NCI-H2029 treated with DMSO at 0.1 percent for 48 hours (cell line): ENCODE measurements around the gene ANK2.
A peak's percentile ranks its signal among the peaks of the same experiment; 100 is the strongest.

Experiments used
- DNase-seq: peaks from one replicate; lab custom pipeline; 2025; lab: John Stamatoyannopoulos, UW

Gene ANK2

DNA sequence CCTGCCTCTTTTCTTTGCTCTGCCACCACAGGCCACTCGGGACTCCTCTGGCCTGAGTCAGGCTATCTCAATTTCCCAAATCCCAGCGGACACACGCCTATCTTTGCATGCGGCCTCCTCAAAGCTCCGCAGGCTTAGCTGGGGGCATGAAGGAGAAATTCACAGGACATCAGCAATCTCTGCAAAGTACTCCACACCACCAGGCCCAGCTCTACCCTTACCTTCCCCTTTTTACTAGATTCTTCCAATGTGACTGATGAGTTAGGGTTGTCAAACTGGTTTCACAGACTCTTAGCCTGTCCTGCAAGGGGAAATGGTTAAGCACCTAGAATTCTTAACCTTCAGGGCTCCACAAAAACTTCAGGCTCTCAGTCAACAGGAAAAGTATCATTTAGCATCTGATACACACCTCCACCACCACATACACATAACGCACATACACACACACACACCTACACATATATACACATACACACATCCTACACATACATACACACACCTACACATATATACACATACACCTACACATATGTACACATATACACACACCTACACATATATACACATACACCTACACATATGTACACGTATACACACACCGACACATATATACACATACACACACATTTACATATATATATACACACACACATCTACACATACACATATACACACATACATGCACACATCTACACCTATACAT, 349.1 kb downstream of the ANK2 start:
- no peak for DNase-seq

DNA sequence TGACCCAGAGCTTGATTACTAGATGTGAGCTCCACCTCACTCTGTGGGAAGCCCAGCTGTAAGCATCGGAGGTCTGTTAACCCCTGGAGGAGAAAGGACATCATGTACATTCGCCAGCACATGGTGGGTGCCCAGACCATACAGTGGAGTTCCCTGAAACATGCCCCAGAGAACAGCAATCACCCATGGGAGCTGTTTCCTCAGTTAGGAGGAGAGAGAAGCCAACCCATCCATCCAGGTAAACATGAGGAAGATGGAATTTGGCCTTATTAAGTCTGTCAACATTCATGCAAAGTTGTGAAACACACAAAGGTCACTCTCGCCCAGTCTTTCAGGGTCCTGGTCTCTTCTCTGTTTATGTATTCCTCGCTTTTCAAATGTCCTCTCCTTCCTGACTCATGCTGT, 354.7 kb downstream of the ANK2 start:
- no peak for DNase-seq

DNA sequence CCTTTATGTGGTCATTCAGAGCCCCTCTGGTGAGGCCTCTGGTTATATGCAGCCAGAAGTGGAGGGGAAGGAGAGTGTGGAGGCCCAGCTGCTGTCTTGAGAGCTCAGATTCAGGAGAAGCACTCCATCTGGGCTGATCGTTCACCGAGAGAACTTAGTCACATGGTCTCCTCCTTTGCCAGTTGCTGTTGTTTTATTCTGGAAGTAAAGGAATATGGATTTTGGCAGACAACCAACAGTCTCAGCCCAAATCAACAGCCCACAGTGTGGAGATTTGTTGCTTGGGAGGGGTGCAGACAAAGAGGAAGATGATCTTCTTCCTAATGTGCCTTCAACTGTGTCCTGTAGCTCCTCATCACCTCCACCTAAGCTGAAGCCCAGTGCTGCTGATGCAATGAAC, 355.4 kb downstream of the ANK2 start:
- no peak for DNase-seq

DNA sequence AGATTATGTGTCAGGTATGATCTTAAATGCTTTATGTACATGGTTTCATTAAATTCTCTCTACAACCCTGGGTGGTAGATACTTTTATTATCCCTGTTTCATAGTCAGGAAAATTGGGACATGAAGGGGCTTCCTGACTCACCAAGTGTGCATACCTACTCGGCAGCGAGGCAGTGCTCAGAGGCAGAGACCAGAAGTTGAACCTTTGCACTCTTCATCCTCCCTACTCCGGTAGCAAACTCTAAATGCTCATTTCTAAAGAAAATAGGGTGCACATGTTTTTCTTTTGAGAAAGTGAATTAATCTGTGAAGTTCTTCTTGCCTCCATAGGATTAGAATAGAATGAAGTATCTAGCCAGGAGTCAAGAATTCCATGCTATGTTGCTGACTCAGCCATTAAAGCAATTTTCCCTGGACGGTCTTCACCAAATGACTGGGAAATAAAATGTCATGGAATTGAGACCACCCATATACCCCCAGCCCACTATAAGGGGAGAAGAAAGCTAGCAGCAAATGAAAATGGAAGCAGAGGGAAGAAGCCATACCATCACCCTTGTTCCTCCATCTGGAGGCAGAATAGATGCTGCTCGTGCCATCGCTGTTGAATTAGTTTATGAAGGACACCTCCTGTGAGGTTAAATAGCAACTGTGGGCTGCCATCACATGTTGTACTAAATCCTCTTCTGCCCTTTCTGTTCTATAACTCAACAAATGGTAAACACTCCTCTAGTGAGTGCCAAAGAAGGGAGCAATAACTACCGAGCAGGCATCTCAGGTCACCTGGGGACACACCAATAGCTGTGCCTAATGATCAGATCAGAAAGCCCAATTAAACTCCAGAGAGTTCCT, 356.6 kb downstream of the ANK2 start:
- DNase-seq, result no peak

DNA sequence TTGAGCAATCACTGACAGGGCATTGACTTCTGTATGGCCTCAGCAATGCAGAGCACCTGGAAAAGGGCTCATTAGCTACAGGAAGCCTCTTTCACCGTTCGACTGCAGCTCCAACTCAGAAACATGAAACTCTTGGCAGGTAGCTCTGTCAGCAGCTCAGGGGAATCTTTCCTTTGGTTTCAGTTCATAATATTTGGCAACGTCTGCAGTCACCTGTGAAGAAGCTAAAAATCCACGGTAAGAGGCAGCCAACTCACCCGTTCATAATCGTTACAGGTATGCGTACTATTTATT, 357.2 kb downstream of the ANK2 start:
- DNase-seq, result peak; percentile 86

DNA sequence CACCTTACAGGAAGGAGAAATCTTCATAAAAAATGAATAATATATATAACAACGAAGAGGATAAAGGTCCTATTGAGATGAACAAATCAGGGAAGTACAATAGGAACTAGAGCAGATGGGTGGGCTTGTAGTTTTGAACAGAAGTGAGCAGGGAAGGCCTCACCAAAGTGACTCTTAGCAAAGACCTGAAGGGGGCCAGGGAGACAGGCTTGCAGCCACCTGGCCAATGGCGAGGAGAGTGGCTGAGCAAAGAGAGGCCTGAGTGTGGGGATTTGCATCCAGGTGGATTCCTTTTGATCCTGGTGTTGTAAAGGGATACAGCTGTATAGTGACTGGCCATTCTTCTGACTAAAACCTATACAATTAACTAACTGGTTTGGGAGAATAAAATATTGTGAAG, 358.0 kb downstream of the ANK2 start:
- peak; percentile 68 for DNase-seq

DNA sequence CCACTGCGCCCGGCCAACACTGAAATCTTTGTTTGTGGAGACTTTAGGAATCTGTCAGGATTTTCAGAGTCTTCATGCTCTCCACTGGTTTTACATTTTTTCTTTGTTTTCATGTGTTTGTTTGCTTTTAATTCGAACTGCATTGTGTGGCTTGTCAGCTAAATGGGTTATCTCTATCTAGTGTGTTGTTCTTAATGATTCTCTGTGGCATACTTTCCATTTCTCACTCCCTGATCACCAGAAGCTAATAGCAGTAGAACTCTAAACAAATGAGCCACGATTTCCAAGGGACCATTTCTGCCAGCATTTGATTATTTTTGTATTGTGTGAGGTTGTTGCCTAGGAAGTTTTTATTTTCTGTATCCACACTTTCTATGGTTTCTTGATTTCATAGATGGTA, 359.7 kb downstream of the ANK2 start:
- no peak for DNase-seq

DNA sequence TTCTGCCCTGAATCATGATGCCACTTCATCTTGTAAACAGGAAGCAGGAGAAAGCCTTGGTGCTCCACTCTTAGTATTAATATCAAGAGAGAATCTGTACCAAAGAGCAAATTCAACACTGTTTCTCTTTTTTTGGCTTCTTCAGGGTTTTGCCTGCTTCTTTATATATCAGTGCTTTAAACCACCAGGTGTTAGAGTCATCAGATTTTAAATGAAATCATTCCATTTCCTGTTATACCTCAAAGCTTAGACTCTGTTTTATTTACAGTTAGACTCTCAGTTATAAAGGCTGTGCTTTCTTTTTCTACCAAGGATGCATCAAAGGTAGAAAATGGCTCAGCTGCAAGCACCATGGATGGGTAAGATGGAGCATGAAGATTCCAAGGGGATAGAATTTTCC, 361.2 kb downstream of the ANK2 start:
- no peak for DNase-seq

DNA sequence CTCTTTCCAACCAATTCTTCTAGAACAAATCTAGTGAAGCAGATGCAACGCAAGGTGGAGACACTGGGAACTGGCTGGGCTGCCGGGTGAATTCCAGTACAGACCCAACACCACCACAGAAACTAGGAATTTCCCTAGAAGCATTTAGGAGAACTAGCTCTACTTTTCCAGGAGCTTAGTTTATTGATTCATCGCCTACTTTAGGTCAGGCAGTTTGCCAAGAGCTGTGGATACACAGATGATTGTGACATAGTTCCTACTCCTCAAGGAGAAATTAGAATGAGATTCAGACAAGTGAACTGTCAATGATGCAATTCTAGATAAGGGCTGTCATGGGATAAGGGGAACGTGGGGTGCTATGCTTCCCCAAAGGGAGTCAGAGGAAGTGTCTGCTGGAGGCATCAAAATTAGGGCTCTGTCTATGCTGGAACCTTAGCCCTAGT, 362.1 kb downstream of the ANK2 start:
- DNase-seq, result no peak

DNA sequence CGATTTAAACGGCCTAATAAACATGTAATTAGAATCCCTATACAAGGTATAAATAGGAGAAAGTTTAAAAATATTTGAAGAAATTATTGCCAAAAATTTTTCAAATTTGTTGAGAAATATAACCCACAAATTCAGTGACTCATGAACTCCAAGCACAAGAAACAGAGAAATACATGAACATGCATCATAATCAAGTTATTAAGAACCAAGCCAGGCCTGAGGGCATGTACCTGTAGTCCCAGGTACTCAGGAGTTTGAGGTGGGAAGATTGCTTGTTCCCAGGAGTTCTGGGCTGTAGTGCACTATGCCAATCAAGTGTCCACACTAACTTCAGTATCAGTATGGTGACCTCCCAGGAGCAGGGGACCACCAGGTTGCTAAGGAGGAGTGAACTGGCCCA, 370.2 kb downstream of the ANK2 start:
- no peak for DNase-seq

DNA sequence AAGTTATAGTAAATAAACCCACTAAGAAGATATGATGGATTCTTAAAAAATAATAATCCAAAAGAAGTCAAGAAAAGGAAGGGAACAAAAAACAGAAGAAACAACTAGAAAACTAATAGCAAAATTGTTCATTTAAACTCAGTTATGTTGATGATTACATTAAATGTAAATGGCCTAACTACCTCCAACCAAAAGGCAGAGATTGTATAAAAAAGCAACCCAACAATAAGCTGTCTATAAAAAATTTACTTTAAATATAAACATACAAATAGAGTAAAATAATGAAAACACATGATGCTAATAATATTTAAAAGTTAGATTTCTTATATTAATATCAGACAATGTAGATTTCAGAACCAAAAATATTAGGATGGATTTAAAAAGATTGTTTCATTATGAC, 371.5 kb downstream of the ANK2 start:
- no peak for DNase-seq

DNA sequence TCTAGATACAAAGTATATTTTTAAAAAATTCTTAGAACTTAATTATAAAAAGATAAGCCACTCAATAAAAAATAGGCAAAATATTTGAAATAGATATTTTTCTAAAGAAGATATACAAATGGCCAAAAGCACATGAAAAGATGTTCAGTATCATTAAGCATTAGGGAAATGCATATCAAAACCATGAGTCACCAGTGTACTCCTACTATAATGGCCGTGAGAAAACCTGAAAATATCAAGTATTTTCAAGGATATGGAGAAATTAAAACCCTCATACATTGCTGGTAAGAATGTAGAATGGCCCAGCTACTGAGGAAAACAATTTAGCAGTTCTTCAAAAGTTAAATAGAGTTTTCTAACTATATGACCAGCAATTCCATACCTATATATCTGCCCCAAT, 374.2 kb downstream of the ANK2 start:
- DNase-seq, result no peak

DNA sequence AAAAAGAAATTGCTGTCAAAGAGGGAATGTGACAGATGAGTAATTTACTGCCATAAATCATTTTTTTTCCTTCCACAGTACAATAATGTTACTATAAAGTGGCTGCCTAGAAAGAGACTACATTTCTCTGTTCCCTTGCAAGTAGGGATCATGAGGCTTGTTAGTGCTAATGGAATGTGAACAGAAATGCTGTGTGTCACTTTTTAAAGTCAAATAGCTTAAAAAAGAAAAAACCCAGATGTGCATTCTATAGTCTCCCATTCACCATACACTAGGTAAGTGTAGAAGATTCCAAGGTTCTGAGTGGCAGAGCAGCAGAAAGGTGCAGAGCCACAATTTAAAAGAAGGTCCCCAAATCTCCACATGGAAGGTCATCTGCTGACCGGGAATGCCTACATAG, 383.7 kb downstream of the ANK2 start:
- DNase-seq, result no peak
